ENCODE data around the gene TEX19.

The TEX19 gene

DNA sequence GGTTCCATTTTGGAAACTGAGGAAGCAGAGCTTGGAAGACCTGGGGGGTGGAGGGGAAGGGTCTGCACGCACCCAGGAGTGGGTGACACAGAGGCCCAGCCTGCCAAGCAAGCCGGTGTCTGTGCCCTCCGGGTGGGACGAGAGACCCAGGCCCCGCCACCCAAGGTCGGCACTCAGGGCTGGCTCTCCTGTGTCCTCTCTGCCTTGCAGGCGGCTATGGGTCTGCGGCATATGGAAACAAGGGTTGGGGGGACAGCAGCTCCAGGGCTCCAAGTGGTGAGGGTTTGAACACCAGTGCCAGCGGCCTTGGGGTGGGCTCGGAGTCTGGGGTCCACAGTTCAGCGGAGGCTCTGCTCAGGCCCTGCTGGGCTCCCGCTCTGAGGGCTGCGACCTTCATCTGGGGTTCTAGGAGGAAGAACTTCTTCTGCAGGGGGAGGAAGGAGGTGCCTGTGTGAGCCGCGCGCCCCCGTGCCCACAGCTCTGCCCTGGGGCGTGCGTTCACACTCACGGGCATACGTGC is 37.0 kb upstream of the TEX19 start:
- no peak for DNase-seq (ENCODE audit: low spot score)

GRCh38 chr17:82322526-82323453 is 36.3 kb upstream of the TEX19 start:
- DNase-seq (ENCODE audit: low spot score): no peak

GRCh38 chr17:82323514-82324234 is 35.4 kb upstream of the TEX19 start:
- DNase-seq (ENCODE audit: low spot score): no peak

- no peak for DNase-seq (ENCODE audit: low spot score)
These were observed 34.3 kb upstream of the TEX19 start for GRCh38 chr17:82324566-82325285.

DNA sequence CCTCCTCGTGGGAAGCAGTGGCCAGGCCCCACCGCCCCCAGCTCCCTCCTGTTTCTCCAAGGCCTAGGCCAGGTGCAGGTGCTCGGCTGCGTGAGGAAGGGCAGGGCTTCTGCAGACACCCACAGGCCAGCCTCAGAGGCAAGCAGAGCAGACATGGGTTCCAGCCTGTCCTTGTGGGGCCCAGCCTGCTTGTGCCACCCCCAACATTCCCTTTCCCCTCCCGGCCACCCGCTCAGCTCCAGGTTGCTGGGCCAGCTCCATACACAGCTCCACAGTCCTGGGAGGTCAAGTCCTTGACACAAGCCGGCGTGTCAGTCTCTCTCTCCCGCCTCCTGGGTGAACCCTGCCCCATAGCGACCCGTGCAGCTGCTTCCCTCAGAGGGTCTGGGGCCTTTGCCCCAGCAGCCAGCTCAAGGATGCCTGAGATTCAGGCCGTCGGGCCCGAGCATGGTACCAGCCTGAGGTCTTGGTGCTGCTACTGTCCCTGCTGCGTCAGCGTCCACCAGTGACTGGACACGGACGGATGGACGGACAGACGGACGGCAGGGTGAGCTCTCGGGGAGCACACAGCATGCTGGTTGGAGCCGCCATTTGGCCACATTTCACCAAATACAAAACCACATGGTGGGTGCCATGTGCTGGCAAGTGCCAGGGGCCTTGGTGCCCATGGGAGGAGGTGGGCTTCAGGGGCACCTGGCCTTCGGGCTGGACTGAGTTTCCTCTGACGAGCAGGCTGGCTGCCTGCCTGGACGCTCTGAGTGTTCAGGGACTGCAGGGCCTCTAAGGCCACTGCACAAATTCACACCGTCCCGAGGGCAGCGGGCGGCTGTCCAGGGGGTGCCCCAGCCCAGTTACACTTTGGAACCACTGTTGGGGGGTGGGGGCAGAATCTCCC is 33.5 kb upstream of the TEX19 start:
- DNase-seq (ENCODE audit: low spot score): no peak

GRCh38 chr17:82327289-82327688 is 31.8 kb upstream of the TEX19 start:
- DNase-seq (ENCODE audit: low spot score): no peak

DNA sequence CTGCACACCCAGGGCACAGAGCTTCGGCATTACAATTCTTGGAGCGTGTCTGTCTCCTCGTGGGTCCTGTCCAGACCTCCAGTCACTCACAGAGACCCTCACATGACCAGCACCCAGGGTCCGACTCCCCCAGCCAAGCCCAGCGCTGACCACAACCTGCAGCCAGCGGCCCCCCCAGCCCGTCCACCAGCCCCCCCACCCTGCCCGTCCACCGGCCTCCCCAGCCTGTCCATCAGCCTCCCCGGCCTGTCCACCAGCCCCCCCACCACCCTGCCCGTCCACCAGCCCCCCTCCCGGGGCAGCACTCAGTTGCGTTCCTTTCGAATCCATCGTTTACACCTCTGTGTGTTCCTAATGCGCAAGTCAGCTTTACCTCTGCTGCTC is 31.3 kb upstream of the TEX19 start:
- no peak for DNase-seq (ENCODE audit: low spot score)

DNA sequence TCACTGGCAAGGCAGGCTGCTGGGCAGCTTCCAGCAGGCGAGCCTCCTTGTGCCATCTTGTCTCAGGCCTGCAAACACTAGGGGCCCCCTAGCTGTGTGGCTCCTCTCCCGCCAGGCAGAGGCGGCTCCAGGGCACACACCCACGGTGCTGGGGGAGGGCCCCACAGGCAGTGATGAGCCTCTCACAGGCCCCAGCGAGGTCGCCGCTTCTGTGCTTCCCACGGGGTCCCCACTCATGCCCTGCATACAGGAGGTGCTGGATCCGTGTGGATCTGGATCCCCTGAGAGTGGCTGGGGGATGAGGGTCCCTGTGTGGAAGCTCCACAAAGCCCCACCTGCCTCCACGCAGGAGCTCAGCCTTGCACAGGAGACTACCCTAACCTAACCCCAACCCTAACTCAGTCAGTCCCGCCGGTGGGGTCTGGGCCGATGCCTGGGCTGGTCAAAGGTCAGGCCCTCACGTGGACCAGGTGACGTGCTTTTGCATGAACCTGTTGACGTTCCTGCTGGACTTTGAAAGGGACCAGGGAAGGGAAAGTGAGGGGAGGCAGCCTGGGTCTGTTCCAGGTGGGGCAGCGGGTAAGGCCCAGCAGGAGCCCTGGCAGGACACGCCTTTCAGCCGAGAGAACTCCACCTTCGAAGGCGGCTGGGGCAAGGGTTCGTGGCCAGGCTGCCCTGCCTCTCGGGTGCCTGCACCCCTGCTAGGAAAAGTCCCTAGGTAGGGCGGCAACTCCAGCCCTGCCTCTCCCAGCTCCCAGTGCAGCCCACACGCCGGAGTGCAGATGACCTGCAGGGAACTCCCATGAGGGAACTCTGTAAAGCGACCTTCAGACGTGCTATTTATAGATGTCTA is 30.7 kb upstream of the TEX19 start:
- DNase-seq (ENCODE audit: low spot score): no peak

GRCh38 chr17:82328994-82329507 is 30.0 kb upstream of the TEX19 start:
- no peak for DNase-seq (ENCODE audit: low spot score)

DNA sequence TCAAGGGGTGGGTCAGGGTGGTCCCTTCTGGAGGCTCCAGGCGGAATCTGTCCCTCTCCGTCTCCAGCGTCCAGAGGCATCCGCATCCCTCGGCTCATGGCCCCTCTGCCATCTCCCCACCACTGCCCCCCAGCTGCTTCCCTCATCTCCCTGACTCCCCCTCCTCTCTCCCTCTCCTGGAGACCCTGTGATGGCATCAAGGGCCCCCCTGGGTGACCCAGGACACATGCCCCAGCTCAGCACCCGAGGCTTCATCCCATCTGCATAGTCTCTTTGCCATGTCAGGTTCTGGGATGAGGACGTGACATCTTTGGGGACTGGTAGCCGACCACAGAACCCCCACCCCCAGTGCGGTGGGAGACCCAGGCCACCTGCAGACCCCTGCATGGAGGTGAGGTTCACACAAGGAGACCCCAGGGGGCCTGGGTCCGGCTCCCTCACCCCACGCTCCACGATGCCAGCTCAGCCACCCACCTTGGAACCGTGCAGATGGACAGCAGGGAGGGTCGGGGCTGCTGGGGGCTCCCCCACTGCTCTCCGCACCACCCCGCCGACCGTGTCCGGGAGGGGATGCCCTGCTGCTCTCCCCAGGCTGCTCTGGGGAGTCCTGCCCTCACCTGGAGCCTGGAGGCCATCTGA is 29.2 kb upstream of the TEX19 start:
- no peak for DNase-seq (ENCODE audit: low spot score)

DNA sequence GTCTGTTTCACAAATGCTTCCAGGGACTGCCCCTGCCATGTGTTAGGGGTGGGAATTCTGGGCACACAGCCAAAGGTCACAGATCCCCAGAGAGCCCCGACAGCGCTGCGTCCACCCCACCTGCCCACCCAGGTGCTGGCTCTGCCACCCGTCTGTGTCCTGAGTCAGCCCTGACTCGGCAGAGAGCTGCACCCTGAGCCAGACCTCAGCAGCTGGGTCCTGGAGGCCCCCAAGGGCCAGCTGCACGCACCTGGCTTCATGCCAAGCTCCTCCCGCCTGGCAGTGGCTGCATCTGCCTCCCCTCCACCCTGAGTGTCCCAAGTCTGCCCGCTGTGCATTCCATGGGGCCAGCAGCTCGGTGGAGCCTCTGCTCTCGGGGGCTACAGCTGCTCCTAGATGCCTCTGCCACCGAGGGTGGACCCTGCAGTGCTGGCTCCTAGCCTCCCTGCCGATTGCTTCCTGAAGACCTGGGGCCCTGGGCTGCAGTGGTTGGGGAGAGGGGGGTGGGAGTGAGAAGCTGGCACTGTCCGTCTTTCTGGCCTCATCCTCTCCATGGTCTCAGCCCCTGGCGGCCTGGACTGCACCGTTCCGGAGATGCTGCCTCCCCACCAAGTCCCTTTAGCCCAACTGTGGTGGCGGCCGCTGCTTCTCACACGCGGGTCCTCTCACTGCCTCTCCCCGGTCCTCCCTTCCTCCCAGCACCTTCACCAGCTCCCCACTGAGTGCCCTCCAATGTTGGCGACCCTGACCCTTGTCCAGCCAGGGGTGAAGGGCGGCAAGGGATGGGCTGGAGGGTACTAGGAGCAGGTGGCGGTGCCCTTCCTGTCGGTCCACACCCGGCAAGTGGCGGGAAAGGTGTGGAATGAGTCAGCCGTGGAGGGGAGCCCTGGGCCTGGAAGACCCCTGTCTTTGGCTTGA is 28.5 kb upstream of the TEX19 start:
- no peak for DNase-seq (ENCODE audit: low spot score)

DNA sequence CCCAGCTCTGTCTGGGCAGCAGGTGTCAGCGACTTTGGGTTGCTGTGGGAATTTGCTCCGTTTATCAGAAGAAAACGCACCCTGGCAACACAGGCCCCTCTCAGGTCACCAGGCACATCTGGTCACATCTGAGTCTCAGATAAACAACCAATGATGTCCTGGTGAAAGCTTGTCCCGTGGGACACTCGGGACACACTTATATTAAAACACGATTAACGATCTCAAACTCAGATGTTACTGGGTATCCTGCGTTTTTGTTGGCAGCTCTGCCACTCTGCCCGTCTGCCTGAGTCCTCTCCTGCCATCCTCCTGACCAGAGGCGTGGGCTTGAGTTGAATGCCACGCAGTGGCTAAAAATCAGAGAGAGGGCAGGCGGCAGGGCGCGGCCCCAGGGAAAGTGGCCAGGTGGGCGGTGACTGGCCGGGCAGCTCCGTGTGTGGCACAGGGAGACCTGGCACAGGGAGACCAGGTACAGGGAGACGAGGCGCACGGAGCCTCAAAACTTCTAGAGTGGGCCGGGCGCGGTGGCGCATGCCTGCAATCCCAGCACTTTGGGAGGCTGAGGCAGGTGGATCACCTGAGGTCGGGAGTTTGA is 27.6 kb upstream of the TEX19 start:
- DNase-seq (ENCODE audit: low spot score): no peak

- no peak for DNase-seq (ENCODE audit: low spot score)
These were observed 26.3 kb upstream of the TEX19 start for GRCh38 chr17:82332669-82333278.

DNA sequence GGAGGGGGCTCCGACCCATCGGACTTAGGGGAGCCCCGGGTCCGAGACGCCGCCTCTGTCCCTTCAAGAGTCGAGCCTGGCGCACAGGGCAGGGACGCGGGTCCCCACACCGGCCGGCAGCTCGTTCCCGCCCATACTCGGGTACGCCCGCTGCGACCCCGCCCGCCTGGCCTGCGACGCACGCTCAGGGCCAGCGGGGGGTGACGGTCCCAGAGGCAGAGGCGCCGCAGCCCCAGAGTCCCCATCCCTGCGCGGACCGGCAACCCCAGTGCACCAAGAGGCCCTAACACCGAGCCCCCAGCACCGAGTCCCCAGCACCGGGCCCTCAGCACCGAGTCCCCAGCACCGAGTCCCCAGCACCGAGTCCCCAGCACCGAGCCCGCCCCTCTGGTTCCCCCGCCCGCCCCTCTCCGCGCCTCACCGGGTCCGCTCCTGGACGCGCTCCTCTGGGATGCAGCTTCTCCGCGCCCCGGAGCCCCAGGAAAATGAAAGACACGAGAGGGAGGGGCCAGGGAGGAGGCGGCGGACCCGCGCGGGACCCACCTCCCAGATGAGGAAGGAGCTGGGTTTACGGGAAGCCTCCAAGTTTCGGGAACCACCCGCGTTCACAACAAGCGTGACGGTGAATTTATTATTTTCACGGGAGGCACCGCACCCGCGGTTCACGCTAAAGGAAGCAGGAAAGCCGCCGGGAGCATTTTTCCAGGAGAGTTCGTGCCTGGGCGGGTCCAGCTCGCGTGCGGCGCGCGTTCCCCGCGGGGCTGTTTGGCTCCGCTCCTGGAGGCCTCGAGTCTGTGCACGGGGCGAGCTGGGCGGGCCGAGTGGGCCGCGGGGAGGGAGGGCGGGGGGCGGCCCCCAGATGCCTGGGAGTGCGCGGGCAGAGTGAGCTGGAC is 25.5 kb upstream of the TEX19 start, which contains the start of gene SECTM1:
TSS of gene SECTM1 (minus strand) at position 488 of the 893 bp plus-strand sequence. CDS start 6,526 bp downstream, outside the sequence.
- DNase-seq (ENCODE audit: low spot score): no peak

GRCh38 chr17:82334204-82334621 is 24.8 kb upstream of the TEX19 start:
- no peak for DNase-seq (ENCODE audit: low spot score)

- no peak for DNase-seq (ENCODE audit: low spot score)
These were observed 24.2 kb upstream of the TEX19 start for GRCh38 chr17:82334622-82335394.
